ENCODE results near the gene FAM168A. TPM values are rescaled to one million over a fixed set of nuclear protein-coding genes. Genes with fewer than 3 reads are reported as not detected.

Gene FAM168A
- total RNA-seq, 1 experiment from 2014 or later, result 21.1 TPM

GRCh38 chr11:73508243-73509176 lies 89.4 kb downstream of the FAM168A start:
- Histone ChIP-seq H3K79me2 (ENCODE audit: insufficient read depth, low read length) (peaks cover 2% of the 10 kb centered on the region; the same call in 1 of the 2 replicates), H3K27me3 (ENCODE audit: insufficient read depth, low read length) (no peaks in the 10 kb centered on the region), H4K20me1 (ENCODE audit: control insufficient read depth, insufficient read depth, insufficient read length) (no peaks in the 10 kb centered on the region), H3K23me2 (ENCODE audit: insufficient read length, low read depth, low read length, poor library complexity, severe bottlenecking) (no peaks in the 10 kb centered on the region), H2BK20ac (ENCODE audit: low read depth, low read length, poor library complexity, severe bottlenecking) (no peak overlapping the region), H3K27ac (ENCODE audit: insufficient read length, low read depth, low read length) (no peak overlapping the region), H3K79me1 (ENCODE audit: insufficient read depth, low read depth, low read length, poor library complexity, severe bottlenecking) (no peaks in the 10 kb centered on the region), H3K9ac (ENCODE audit: extremely low read depth, insufficient read length, low read length) (no peak overlapping the region), H2BK12ac (ENCODE audit: insufficient read length, low read depth, low read length) (no peak overlapping the region), H4K5ac (ENCODE audit: insufficient read length, low read depth, low read length) (no peak overlapping the region), H3K14ac (ENCODE audit: insufficient read depth, low read length) (no peak overlapping the region), H3T11ph (ENCODE audit: low read length) (no peak overlapping the region), H2BK5ac (ENCODE audit: insufficient read length, low read length) (no peak overlapping the region), H3K4me2 (ENCODE audit: insufficient read depth, insufficient read length, low read length) (no peak overlapping the region), H3K56ac (ENCODE audit: insufficient read length, low read depth, low read length) (no peak overlapping the region), H2AK5ac (ENCODE audit: insufficient read length, low read length) (no peak overlapping the region), H4K91ac (ENCODE audit: insufficient read length, low read depth, low read length) (no peak overlapping the region), H2AFZ (ENCODE audit: low read length) (no peak overlapping the region), H3K9me3 (ENCODE audit: control insufficient read depth, low read depth, low read length) (no peaks in the 10 kb centered on the region), H3K23ac (ENCODE audit: insufficient read length, low read depth, low read length) (no peak overlapping the region), H3K4ac (ENCODE audit: low read depth, low read length) (no peak overlapping the region), H2BK120ac (ENCODE audit: low read depth, low read length, poor library complexity, severe bottlenecking) (no peak overlapping the region), H2BK15ac (ENCODE audit: low read depth, low read length) (no peak overlapping the region), H3K4me1 (ENCODE audit: insufficient read depth, low read length) (no peaks in the 10 kb centered on the region), H4K8ac (replicated peaks; ENCODE audit: insufficient read length, low read depth, low read length) (no peak overlapping the region), H3K18ac (ENCODE audit: insufficient read length, low read depth, low read length) (no peak overlapping the region)
- Mint-ChIP-seq H3K27me3 (ENCODE audit: low read depth) (no peaks in the 10 kb centered on the region), H3K4me3 (no peak overlapping the region), H3K27ac (no peak overlapping the region), H3K4me1 (no peaks in the 10 kb centered on the region), H3K9me3 (peaks cover 16 to 17% of the 10 kb centered on the region in 2 experiments), H3K36me3 (ENCODE audit: insufficient read depth in 1 of 3, low read depth in 3 of 3) (peaks cover 12 to 23% (median 17%) of the 10 kb centered on the region in 3 experiments)
- no peak for DNase-seq
- TF ChIP-seq CTCF (conservative IDR thresholded peaks at IDR 0.05), result no peak
- no CpG with 5 or more reads among the region's 10 CpGs for WGBS (ENCODE audit: extremely low coverage, insufficient read length, low lambda C conversion rate)
